Uterus (tissue), 4 donors: ENCODE data around the gene BRMS1. TPM values are rescaled to one million over a fixed set of nuclear protein-coding genes. Genes with fewer than 3 reads are reported as not detected.

ENCODE experiments used
- DNase-seq, 2 donors: peaks; one replicate each; pipeline ENCODE4 v3.0.0-alpha.2; 2019 to 2020
- H3K27ac ChIP-seq, 2 donors: fragments of 200-600 bp; sonication (generic); 1 replicate in 1 of 2; 2 replicates in 1 of 2; pipeline ENCODE4 v1.5.1; 2016 to 2018
- H3K27me3 ChIP-seq, 2 donors: fragments of 200-600 bp; sonication (generic); one replicate each; pipeline ENCODE4 v1.5.1; 2018 to 2019; ENCODE audit warnings: control low read depth in 1 of 2
- H3K36me3 ChIP-seq, 2 donors: fragments of 200-600 bp; sonication (generic); one replicate each; pipeline ENCODE4 v1.5.1; 2019; ENCODE audit warnings: control low read depth in 1 of 2
- H3K4me1 ChIP-seq, 2 donors: fragments of 200-600 bp; sonication (generic); one replicate each; pipeline ENCODE4 v1.5.1; 2018 to 2019; ENCODE audit warnings: control low read depth in 1 of 2
- H3K4me3 ChIP-seq, 2 donors: fragments of 200-600 bp; sonication (generic); 1 replicate in 1 of 2; 2 replicates in 1 of 2; pipeline ENCODE4 v1.5.1; 2018 to 2019; ENCODE audit warnings: mild to moderate bottlenecking in 1 of 2
- H3K9me3 ChIP-seq, 2 donors: fragments of 200-600 bp; sonication (generic); one replicate each; pipeline ENCODE4 v1.5.1; 2019; ENCODE audit warnings: control low read depth in 1 of 2
- POLR2A ChIP-seq, 2 donors: fragments of 450-650 bp; IDR thresholded peaks; one replicate each; pipeline ENCODE4 v1.6.1; 2016; ENCODE audit warnings: antibody characterized with exemption in 2 of 2, mild to moderate bottlenecking in 1 of 2, moderate library complexity in 1 of 2
- intact Hi-C: fragments of 100-400 bp; cut with DNase I; formaldehyde crosslinking; loops from one replicate; pipeline ENCODE4 v1.15.1; 2023; ENCODE audit warnings: low total_unique reads
- total RNA-seq, 4 donors: library from RNA; depleted of rRNA in 3 of 4; stranded (reverse); fragments of >200 nt in 3 of 4; gene quantifications; one replicate each; pipeline versions ENCODE4 v1.1.0 to v1.2.4, GENCODE V29; 2014 to 2023
- TF ChIP-seq, protein P1 (sequence below), 4 experiments: fragments of 200-600 bp in 2 of 4; fragments of 450-650 bp in 2 of 4; sonication (generic) in 2 of 4; IDR thresholded peaks; one replicate each; pipeline ENCODE4 v1.5.1; 2016 to 2019; ENCODE audit warnings: antibody characterized with exemption in 4 of 4, mild to moderate bottlenecking in 2 of 4, moderate library complexity in 1 of 4
- donor health status: DM: yes; HTN: yes; CAD: no.

Gene BRMS1
- total RNA-seq, 4 donors from 2014 or later, result 15.0 to 77.4 (median 21.9) TPM

DNA sequence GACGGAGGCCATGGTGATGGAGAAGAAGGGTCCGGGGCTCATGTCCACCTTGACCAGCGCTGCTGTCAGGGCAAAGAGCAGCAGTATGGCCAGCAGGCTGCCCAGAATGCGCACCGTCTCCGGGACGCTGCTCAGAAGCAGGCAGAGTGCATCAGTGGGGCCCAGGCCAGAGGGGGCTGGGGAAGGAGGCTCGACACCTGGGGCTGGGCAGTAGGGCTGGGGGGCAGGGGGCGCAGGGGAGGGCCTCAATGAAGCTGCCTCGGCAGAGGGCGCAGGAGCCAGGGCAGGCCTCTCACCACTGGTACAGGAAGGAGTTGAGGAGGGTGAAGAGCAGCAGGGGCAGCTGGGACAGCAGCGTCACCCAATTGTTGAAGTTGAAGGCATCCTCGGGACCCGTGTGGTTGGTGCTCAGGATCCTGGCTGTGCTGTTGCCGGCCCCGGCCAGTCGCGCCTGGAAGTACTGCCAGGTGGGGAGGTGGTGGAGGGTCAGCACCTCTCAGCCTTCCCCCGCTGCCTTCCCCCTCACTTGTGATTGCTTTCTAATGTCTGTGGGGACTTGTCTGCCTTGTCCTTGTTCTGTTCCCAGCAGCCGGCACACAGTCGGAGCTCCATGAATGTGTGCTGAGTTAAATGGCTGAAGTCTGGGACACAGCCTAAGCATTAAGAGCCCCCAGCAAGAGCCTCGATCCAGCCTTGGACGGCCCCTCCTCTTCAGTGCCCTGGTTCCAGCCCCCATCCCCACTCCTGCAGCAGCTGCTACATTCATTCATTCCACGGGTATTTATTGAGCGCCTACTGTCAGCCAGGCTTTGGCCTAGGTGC lies 24.4 kb upstream of the BRMS1 start:
- DNase-seq, result no peak
- intact Hi-C loops, result no loop called here
- Histone ChIP-seq H3K4me3 (no peak overlapping the region), H3K36me3 (no peaks in the 10 kb centered on the region), H3K27ac (no peak overlapping the region), H3K27me3 (peaks cover 19 to 27% of the 10 kb centered on the region in 2 donors), H3K4me1 (peaks cover 0 to 6% of the 10 kb centered on the region in 2 donors), H3K9me3 (no peaks in the 10 kb centered on the region)
- TF ChIP-seq POLR2A (IDR thresholded peaks at IDR 0.05), result no peak
- TF ChIP-seq, protein P1, sequence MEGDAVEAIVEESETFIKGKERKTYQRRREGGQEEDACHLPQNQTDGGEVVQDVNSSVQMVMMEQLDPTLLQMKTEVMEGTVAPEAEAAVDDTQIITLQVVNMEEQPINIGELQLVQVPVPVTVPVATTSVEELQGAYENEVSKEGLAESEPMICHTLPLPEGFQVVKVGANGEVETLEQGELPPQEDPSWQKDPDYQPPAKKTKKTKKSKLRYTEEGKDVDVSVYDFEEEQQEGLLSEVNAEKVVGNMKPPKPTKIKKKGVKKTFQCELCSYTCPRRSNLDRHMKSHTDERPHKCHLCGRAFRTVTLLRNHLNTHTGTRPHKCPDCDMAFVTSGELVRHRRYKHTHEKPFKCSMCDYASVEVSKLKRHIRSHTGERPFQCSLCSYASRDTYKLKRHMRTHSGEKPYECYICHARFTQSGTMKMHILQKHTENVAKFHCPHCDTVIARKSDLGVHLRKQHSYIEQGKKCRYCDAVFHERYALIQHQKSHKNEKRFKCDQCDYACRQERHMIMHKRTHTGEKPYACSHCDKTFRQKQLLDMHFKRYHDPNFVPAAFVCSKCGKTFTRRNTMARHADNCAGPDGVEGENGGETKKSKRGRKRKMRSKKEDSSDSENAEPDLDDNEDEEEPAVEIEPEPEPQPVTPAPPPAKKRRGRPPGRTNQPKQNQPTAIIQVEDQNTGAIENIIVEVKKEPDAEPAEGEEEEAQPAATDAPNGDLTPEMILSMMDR (IDR thresholded peaks at IDR 0.05), result no peak

GRCh38 chr11:66368484-66368883 lies 23.6 kb upstream of the BRMS1 start:
- peaks cover 0 to 6% of the 10 kb centered on the region in 2 donors for H3K4me1 ChIP-seq
- intact Hi-C loops, result no loop called here
- H3K27me3 ChIP-seq, result peaks cover 19 to 25% of the 10 kb centered on the region in 2 donors
- H3K9me3 ChIP-seq, result no peaks in the 10 kb centered on the region
- no peak for TF ChIP-seq POLR2A (IDR thresholded peaks at IDR 0.05)
- TF ChIP-seq, protein P1 (IDR thresholded peaks at IDR 0.05), result no peak
- H3K27ac ChIP-seq, result no peak overlapping the region
- no peaks in the 10 kb centered on the region for H3K36me3 ChIP-seq
- no peak for DNase-seq
- no peak overlapping the region for H3K4me3 ChIP-seq

- Histone ChIP-seq H3K9me3 (no peaks in the 10 kb centered on the region), H3K4me1 (peaks cover 0 to 6% of the 10 kb centered on the region in 2 donors), H3K36me3 (no peaks in the 10 kb centered on the region), H3K27ac (no peak overlapping the region), H3K27me3 (peaks cover 17 to 19% of the 10 kb centered on the region in 2 donors), H3K4me3 (no peak overlapping the region)
- intact Hi-C loops, result no loop called here
- DNase-seq, result no peak
- TF ChIP-seq, protein P1 (IDR thresholded peaks at IDR 0.05), result no peak
- no peak for TF ChIP-seq POLR2A (IDR thresholded peaks at IDR 0.05)
These were observed 22.8 kb upstream of the BRMS1 start for GRCh38 chr11:66367561-66368312.

GRCh38 chr11:66366844-66367477 lies 22.1 kb upstream of the BRMS1 start:
- TF ChIP-seq, protein P1 (IDR thresholded peaks at IDR 0.05), result no peak
- no peak for TF ChIP-seq POLR2A (IDR thresholded peaks at IDR 0.05)
- Histone ChIP-seq H3K4me1 (peaks cover 0 to 6% of the 10 kb centered on the region in 2 donors), H3K27ac (no peak overlapping the region), H3K4me3 (no peak overlapping the region), H3K9me3 (no peaks in the 10 kb centered on the region), H3K27me3 (peaks cover 10 to 12% of the 10 kb centered on the region in 2 donors), H3K36me3 (no peaks in the 10 kb centered on the region)
- intact Hi-C loops, result no loop called here
- DNase-seq, result no peak
